Gastroesophageal sphincter (tissue), 4 donors: ENCODE data around the gene PTTG1. TPM values are rescaled to one million over a fixed set of nuclear protein-coding genes. Genes with fewer than 3 reads are reported as not detected.
A peak's percentile ranks its signal among the peaks of the same experiment; 100 is the strongest.

Experiments
- ATAC-seq: fragments of 150-250 bp; one replicate; pipeline ENCODE4 v1.9.1; 2016; ENCODE audit warnings: mild to moderate bottlenecking, moderate library complexity
- H3K27ac ChIP-seq, 4 donors: fragments of 200-600 bp; sonication (generic) in 3 of 4; 1 replicate in 3 of 4; 2 replicates in 1 of 4; pipeline ENCODE4 v1.5.1; 2016 to 2019
- H3K27me3 ChIP-seq: fragments of 200-600 bp; sonication (generic); one replicate; pipeline ENCODE4 v1.5.1; 2019
- H3K36me3 ChIP-seq, 2 donors: fragments of 200-600 bp; sonication (generic); one replicate each; pipeline ENCODE4 v1.5.1; 2019; ENCODE audit warnings: control low read depth in 1 of 2
- H3K4me1 ChIP-seq, 3 donors: fragments of 200-600 bp; sonication (generic); 1 replicate in 2 of 3; 2 replicates in 1 of 3; pipeline ENCODE4 v1.5.1; 2016 to 2019; ENCODE audit warnings: control low read depth in 2 of 3
- H3K4me3 ChIP-seq, 2 donors: fragments of 200-600 bp; sonication (generic); one replicate each; pipeline ENCODE4 v1.5.1; 2019; ENCODE audit warnings: mild to moderate bottlenecking in 1 of 2, moderate library complexity in 1 of 2
- H3K9me3 ChIP-seq, 3 donors: fragments of 200-600 bp; sonication (generic); one replicate each; pipeline ENCODE4 v1.5.1; 2017 to 2019; ENCODE audit warnings: control low read depth in 2 of 3
- EP300 ChIP-seq: sonication (generic); formaldehyde crosslinking; IDR thresholded peaks from one replicate; pipeline ENCODE4 v1.6.1; 2017; ENCODE audit warnings: antibody characterized with exemption, mild to moderate bottlenecking
- POLR2A ChIP-seq, 2 donors: fragments of 450-650 bp; IDR thresholded peaks; one replicate each; pipeline ENCODE4 v1.6.1; 2017; ENCODE audit warnings: antibody characterized with exemption in 2 of 2, mild to moderate bottlenecking in 2 of 2, moderate library complexity in 1 of 2
- POLR2AphosphoS5 ChIP-seq: sonication (generic); formaldehyde crosslinking; IDR thresholded peaks from one replicate; pipeline ENCODE4 v1.6.1; 2017; ENCODE audit warnings: antibody characterized with exemption
- whole genome bisulfite sequencing, 2 donors: methylation state at CpG; one replicate each; pipeline ENCODE4 v1.1.5; 2018; ENCODE audit warnings: low coverage in 1 of 2; 5-methylcytosine and 5-hydroxymethylcytosine counted together
- total RNA-seq, 4 donors: library from RNA; depleted of rRNA; stranded (reverse); fragments of >200 nt; gene quantifications; one replicate each; pipeline ENCODE4 v1.1.0, GENCODE V29; 2016
- TF ChIP-seq, protein P1 (sequence below), 4 experiments: fragments of 200-600 bp in 2 of 4; fragments of 450-650 bp in 2 of 4; sonication (generic) in 1 of 4; IDR thresholded peaks; one replicate each; pipeline ENCODE4 v1.5.1; 2017 to 2019; ENCODE audit warnings: antibody characterized with exemption in 4 of 4, mild to moderate bottlenecking in 2 of 4, moderate library complexity in 2 of 4

Gene PTTG1
- total RNA-seq, 4 donors from 2014 or later, result 3.5 to 31.8 (median 4.8) TPM

DNA sequence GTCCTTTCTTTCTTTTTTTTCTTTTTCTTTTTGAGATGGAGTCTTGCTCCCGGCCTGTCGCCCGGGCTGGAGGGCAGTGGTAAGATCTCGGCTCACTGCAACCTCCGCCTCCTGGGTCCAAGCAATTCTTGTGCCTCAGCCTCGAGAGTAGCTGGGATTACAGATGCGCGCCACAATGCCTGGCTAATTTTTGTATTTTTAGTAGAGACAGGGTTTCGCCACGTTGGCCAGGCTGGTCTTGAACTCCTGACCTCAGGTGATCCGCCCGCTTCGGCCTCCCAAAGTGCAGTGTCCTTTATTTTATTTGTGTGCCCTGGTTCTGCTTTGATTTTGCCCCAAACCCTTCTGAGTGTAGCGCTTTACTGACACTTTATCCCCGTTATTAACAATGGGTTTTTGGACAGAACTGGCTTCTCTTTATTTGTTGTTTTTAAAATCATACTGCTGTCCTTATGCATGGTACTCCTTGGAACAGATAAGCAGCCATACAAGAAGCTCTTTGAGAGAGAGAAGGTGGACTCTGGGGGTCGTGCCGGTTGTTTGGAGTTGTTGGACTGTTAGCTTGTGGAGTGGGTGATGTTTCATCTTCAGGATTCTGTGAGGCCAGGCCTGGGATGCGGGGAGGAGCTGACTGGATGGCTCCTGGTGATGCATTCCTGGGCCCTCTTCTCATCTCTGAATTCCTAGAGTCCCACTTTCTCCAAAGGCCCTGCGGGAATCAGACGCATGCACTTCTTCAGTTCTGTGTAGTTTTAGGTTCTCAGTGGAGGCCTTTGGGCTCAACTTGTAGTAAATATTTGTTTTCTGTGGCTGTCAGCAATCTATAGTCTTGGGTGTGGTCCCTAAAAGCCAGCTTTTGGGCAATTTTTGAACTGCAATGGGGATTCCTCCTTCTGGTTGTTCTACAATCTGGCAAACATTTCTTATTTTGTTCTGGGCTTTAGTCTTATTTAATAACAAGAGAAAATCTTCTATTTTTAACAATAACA, 47.8 kb downstream of the PTTG1 start:
- no peak for TF ChIP-seq POLR2AphosphoS5
- no peak for TF ChIP-seq EP300
- TF ChIP-seq POLR2A (IDR thresholded peaks at IDR 0.05), result no peak
- TF ChIP-seq, protein P1, sequence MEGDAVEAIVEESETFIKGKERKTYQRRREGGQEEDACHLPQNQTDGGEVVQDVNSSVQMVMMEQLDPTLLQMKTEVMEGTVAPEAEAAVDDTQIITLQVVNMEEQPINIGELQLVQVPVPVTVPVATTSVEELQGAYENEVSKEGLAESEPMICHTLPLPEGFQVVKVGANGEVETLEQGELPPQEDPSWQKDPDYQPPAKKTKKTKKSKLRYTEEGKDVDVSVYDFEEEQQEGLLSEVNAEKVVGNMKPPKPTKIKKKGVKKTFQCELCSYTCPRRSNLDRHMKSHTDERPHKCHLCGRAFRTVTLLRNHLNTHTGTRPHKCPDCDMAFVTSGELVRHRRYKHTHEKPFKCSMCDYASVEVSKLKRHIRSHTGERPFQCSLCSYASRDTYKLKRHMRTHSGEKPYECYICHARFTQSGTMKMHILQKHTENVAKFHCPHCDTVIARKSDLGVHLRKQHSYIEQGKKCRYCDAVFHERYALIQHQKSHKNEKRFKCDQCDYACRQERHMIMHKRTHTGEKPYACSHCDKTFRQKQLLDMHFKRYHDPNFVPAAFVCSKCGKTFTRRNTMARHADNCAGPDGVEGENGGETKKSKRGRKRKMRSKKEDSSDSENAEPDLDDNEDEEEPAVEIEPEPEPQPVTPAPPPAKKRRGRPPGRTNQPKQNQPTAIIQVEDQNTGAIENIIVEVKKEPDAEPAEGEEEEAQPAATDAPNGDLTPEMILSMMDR (IDR thresholded peaks at IDR 0.05), result no peak
- WGBS, 2 donors, result 92 to 94% methylated on average over 8 to 17 of the region's 20 CpGs
- Histone ChIP-seq H3K27me3 (no peaks in the 10 kb centered on the region), H3K27ac (no peak overlapping the region), H3K36me3 (no peaks in the 10 kb centered on the region), H3K9me3 (no peaks in the 10 kb centered on the region), H3K4me3 (no peak overlapping the region), H3K4me1 (peaks cover 0 to 17% (median 0%) of the 10 kb centered on the region in 3 donors)
- no peak for ATAC-seq

DNA sequence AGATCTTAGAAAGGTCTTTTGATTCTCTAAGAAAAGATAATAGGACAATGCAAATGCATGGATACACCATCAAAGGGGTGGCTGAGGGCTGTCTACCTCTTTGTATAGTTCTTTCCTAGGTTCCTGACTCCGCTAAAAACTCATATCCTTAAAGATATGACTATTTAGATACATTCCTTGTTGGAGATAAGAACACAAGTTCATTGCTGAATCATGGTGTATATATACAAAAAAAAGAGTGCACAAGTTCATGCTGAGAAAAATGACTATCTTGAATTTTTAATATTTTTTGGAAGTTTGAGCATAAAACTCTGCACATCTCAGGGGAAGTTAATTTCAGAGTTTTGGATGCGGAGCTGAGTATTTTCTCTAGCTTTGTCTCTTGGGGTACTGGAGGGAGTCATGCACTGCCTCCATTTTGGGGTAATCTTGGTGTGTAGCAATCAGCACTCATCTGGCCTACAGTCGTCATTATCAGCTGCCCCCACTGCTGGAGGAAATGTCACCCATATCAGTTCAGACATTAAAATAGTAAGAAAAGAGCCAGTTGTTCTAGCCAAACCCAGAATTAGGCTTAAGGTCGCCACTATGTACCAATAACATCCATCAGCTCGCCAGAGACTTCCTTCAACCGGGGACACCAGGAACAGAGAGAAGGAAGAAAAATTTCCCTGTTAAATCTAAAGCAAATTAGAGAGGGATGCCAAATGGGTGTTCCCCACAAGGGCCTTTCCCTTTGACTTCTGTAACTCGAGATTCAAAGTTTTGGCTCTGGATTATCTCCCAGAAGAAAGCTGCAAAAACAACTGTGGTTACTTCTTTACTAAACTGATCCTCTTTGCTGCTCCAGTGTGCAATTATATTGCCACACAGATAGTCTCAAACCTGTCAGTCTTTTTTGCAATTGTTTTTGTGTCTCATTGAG, 49.0 kb downstream of the PTTG1 start:
- Histone ChIP-seq H3K4me3 (no peak overlapping the region), H3K27ac (no peak overlapping the region), H3K9me3 (no peaks in the 10 kb centered on the region), H3K27me3 (no peaks in the 10 kb centered on the region), H3K4me1 (peaks cover 0 to 17% (median 0%) of the 10 kb centered on the region in 3 donors), H3K36me3 (no peaks in the 10 kb centered on the region)
- TF ChIP-seq, protein P1 (IDR thresholded peaks at IDR 0.05), result no peak
- TF ChIP-seq POLR2AphosphoS5, result no peak
- TF ChIP-seq POLR2A (IDR thresholded peaks at IDR 0.05), result no peak
- TF ChIP-seq EP300, result no peak
- WGBS, 2 donors, result 18 to 29% methylated on average over 4 to 7 of the region's 7 CpGs
- peak; percentile 31 for ATAC-seq

DNA sequence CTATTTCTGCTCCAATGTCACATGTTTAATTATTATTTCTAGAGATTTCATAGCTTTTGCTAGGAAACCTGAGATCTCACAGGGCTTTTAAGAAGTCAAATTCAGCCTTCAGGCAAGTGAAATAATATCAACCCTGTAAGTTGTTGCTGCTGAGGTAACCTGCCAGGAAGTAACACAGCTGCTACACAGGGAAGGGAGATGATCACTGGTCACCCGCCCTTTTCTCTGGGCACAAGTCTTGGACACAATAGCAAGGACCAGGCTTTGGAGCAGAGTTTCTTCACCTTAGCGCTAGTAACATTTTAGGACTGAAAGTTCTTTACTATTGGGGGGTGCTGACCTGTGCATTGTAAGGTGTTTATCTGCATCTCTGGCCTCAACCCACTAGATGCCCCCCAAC, 50.1 kb downstream of the PTTG1 start:
- Histone ChIP-seq H3K27ac (no peak overlapping the region), H3K4me3 (no peak overlapping the region), H3K36me3 (no peaks in the 10 kb centered on the region), H3K9me3 (no peaks in the 10 kb centered on the region), H3K27me3 (no peaks in the 10 kb centered on the region), H3K4me1 (peaks cover 0 to 17% (median 0%) of the 10 kb centered on the region in 3 donors)
- no peak for ATAC-seq
- 100% methylated on average over 1 of the region's 2 CpGs; no CpG with 5 or more reads in 1 of the 2 donors for whole genome bisulfite sequencing, 2 donors
- TF ChIP-seq POLR2A (IDR thresholded peaks at IDR 0.05), result no peak
- TF ChIP-seq POLR2AphosphoS5, result no peak
- TF ChIP-seq, protein P1 (IDR thresholded peaks at IDR 0.05), result no peak
- no peak for TF ChIP-seq EP300

DNA sequence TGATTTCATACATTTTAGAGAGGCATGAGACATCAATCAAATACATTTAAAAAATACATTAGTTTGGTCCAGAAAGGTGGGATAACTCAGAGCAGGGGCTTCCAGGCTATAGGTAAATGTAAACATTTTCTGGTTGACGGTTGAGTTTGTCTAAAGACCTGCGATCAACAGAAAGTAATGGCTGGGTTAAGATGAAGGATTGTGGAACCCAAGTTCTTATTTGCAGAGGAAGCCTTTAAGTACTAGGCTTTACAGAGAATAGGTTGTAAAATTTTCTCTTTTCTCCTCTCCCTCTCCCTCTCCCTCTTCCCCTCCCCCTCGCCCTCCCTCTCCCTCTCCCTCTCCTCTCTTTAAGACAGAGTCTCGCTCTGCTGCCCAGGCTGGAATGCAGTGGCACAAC, 50.8 kb downstream of the PTTG1 start:
- TF ChIP-seq POLR2A (IDR thresholded peaks at IDR 0.05) (no peak), POLR2AphosphoS5 (no peak), EP300 (no peak)
- TF ChIP-seq, protein P1 (IDR thresholded peaks at IDR 0.05), result no peak

More for the DNA sequence above, 50.8 kb downstream of the PTTG1 start:
- H3K4me1 ChIP-seq, result peaks cover 0 to 11% (median 0%) of the 10 kb centered on the region in 3 donors
- H3K4me3 ChIP-seq, result no peak overlapping the region
- no peaks in the 10 kb centered on the region for H3K9me3 ChIP-seq
- WGBS, 2 donors, result 83 to 97% methylated on average over 2 to 3 of the region's 4 CpGs
- H3K27me3 ChIP-seq, result no peaks in the 10 kb centered on the region
- no peaks in the 10 kb centered on the region for H3K36me3 ChIP-seq
- no peak for ATAC-seq
- H3K27ac ChIP-seq, result no peak overlapping the region
